ENCODE results near the gene GLT8D2.
A peak's percentile ranks its signal among the peaks of the same experiment; 100 is the strongest.

The GLT8D2 gene

DNA sequence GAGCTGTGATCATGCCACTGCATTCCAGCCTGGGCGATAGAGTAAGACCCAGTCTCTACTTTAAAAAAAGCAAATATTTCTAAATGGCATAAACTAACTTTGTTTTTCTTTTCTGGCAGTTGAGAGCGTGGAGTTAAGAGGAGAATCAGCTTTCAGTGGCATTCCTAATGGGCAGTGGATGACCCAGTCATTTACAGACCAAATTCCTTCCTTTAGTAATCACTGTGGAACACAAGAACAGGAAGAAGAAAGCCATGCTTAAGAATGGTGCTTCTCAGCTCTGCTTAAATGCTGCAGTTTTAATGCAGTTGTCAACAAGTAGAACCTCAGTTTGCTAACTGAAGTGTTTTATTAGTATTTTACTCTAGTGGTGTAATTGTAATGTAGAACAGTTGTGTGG lies 63.2 kb downstream of the GLT8D2 start:
- H3K9me3 ChIP-seq (ENCODE audit: control insufficient read depth in 2 of 2, low read length in 2 of 2) = no peaks in the 10 kb centered on the region
- H3K4me1 ChIP-seq (ENCODE audit: control insufficient read depth in 2 of 2, insufficient read depth in 2 of 2, low read length in 2 of 2) = no peaks in the 10 kb centered on the region
- H3K27ac ChIP-seq (ENCODE audit: low read depth in 2 of 2, low read length in 2 of 2) = no peak overlapping the region
- H3K36me3 ChIP-seq (ENCODE audit: control insufficient read depth in 2 of 2, insufficient read depth in 2 of 2, low read length in 2 of 2) = peaks cover 40 to 50% of the 10 kb centered on the region in 2 donors
- H3K27me3 ChIP-seq (ENCODE audit: control insufficient read depth in 2 of 2, insufficient read depth in 2 of 2, low read length in 2 of 2) = no peaks in the 10 kb centered on the region
- H3K9ac ChIP-seq (ENCODE audit: low read depth in 1 of 2, low read length in 2 of 2) = no peak overlapping the region
- H3K4me3 ChIP-seq (ENCODE audit: low read length in 2 of 2) = no peak overlapping the region

DNA sequence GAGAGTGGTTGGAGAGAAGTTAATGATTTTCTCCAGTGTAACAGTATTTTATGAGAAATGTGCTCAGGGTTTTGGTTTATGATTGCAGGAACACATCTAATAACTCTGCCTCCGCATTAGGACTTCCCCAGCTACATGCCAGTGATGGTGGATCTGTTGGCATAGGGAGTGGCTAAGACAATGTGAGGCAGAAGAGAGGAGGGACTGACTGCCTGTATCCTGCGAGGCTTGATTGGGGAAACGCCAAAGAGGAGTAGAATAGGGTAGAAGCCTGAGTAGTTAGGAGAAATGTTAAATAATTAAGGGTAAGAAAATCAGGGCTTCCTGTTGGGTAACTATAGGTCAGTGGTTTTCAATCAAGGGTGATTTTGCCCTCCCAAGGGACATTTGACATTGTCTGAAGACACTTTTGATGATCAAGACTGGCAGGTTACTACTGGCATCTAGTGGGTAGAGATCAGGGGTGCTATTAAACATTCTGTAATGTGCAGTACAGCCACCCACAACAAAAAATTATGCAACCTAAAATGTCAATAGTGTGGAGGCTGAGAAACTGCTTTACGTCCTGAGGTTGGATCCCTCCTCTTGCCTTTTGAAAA lies 71.5 kb downstream of the GLT8D2 start:
- Histone ChIP-seq H3K27me3 (ENCODE audit: control insufficient read depth in 2 of 2, insufficient read depth in 2 of 2, low read length in 2 of 2) (no peaks in the 10 kb centered on the region), H3K27ac (ENCODE audit: low read depth in 2 of 2, low read length in 2 of 2) (no peak overlapping the region), H3K4me1 (ENCODE audit: control insufficient read depth in 2 of 2, insufficient read depth in 2 of 2, low read length in 2 of 2) (no peaks in the 10 kb centered on the region), H3K9me3 (ENCODE audit: control insufficient read depth in 2 of 2, low read length in 2 of 2) (no peaks in the 10 kb centered on the region), H3K36me3 (ENCODE audit: control insufficient read depth in 2 of 2, insufficient read depth in 2 of 2, low read length in 2 of 2) (peaks cover 43 to 49% of the 10 kb centered on the region in 2 donors), H3K4me3 (ENCODE audit: low read length in 2 of 2) (no peak overlapping the region), H3K9ac (ENCODE audit: low read depth in 1 of 2, low read length in 2 of 2) (no peak overlapping the region)

DNA sequence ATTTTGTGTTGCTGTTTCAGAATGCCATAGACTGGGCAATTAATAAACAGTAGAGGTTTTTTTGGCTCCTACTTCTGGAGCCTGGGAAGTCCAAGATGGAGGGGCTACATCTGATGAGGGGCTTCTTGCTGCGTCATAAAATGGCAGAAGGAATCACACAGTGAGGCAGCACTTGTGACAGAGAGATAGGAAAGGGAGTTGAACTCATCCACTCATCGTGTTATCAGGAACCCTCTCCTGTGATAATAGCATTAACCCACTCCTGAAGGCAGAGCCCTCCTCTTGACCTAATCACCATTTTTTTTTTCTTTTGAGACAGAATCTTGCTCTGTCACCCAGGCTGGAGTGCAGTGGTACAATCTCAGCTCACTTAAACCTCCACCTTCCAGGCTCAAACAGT lies 74.6 kb downstream of the GLT8D2 start:
- Histone ChIP-seq H3K36me3 (ENCODE audit: control insufficient read depth in 2 of 2, insufficient read depth in 2 of 2, low read length in 2 of 2) (peaks cover 25 to 30% of the 10 kb centered on the region in 2 donors), H3K4me3 (ENCODE audit: low read length in 2 of 2) (no peak overlapping the region), H3K9ac (ENCODE audit: low read depth in 1 of 2, low read length in 2 of 2) (no peak overlapping the region), H3K4me1 (ENCODE audit: control insufficient read depth in 2 of 2, insufficient read depth in 2 of 2, low read length in 2 of 2) (no peaks in the 10 kb centered on the region), H3K27me3 (ENCODE audit: control insufficient read depth in 2 of 2, insufficient read depth in 2 of 2, low read length in 2 of 2) (no peaks in the 10 kb centered on the region), H3K9me3 (ENCODE audit: control insufficient read depth in 2 of 2, low read length in 2 of 2) (no peaks in the 10 kb centered on the region), H3K27ac (ENCODE audit: low read depth in 2 of 2, low read length in 2 of 2) (no peak overlapping the region)

DNA sequence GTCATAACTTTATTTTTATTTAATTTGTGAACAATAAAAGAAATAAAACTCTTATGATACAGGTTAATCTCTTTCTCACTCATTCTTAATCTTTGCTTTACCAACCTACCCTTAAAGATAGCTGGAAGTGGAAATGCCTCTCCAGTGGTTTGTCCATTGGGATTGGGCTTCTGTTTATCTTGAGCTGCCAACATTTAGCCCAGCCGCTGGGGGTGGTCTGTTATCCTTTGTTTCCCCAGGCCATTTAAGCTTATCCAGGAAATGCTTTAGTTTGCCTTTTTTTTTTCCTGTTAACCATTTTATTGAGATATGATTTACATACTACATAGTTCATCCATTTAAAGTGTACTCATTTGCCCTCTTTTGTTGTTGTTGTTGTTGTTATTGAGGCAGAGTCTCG lies 76.1 kb downstream of the GLT8D2 start:
- Histone ChIP-seq H3K27ac (ENCODE audit: low read depth in 2 of 2, low read length in 2 of 2) (no peak overlapping the region), H3K9ac (ENCODE audit: low read depth in 1 of 2, low read length in 2 of 2) (no peak overlapping the region), H3K4me1 (ENCODE audit: control insufficient read depth in 2 of 2, insufficient read depth in 2 of 2, low read length in 2 of 2) (no peaks in the 10 kb centered on the region), H3K9me3 (ENCODE audit: control insufficient read depth in 2 of 2, low read length in 2 of 2) (no peaks in the 10 kb centered on the region), H3K27me3 (ENCODE audit: control insufficient read depth in 2 of 2, insufficient read depth in 2 of 2, low read length in 2 of 2) (no peaks in the 10 kb centered on the region), H3K4me3 (ENCODE audit: low read length in 2 of 2) (no peak overlapping the region), H3K36me3 (ENCODE audit: control insufficient read depth in 2 of 2, insufficient read depth in 2 of 2, low read length in 2 of 2) (peaks cover 20 to 23% of the 10 kb centered on the region in 2 donors)

DNA sequence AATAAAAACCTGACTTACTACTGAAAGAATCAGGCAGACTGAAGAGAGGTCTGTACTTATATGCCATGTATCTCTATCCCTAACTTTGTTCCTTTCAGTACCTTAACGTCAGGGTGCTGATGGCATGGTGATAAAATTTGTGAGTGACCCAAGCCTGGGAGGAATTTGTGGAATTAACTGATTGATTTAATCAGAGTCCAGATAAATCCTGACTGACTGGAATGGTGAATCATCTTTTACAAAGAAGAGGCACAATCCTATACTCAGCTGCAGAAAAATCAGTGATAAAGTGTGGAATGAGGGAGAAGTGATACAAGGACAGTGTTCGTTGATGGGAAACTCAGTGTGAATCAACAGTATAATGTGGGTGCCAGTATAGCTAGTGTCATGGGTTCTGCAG lies 80.6 kb downstream of the GLT8D2 start:
- peaks cover 3 to 7% of the 10 kb centered on the region in 2 donors for H3K36me3 ChIP-seq (ENCODE audit: control insufficient read depth in 2 of 2, insufficient read depth in 2 of 2, low read length in 2 of 2)
- H3K9me3 ChIP-seq (ENCODE audit: control insufficient read depth in 2 of 2, low read length in 2 of 2) = no peaks in the 10 kb centered on the region
- peaks cover 7 to 12% of the 10 kb centered on the region in 2 donors for H3K4me1 ChIP-seq (ENCODE audit: control insufficient read depth in 2 of 2, insufficient read depth in 2 of 2, low read length in 2 of 2)
- H3K27ac ChIP-seq (ENCODE audit: low read depth in 2 of 2, low read length in 2 of 2) = no peak overlapping the region
- H3K4me3 ChIP-seq (ENCODE audit: low read length in 2 of 2) = no peak overlapping the region
- no peak overlapping the region for H3K9ac ChIP-seq (ENCODE audit: low read depth in 1 of 2, low read length in 2 of 2)
- H3K27me3 ChIP-seq (ENCODE audit: control insufficient read depth in 2 of 2, insufficient read depth in 2 of 2, low read length in 2 of 2) = no peaks in the 10 kb centered on the region

DNA sequence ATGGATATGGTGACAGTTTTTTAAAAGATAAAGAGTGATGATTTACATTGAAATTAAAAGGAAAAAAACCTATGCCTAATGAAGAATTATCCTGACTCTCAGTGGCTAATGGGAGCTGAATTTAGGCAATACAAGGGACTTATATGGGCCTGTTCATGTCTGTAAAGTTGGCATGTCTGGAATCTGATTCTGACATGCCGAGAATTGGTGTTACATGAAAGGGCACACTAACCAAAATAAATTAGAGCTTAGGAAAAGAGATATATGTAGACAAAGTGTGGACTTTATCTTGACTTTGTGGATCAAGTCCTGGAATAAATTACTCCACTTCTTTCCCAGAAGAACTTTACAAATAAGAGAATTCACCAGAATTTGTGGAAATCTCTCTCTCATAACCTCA lies 83.3 kb downstream of the GLT8D2 start:
- no peaks in the 10 kb centered on the region for H3K9me3 ChIP-seq (ENCODE audit: control insufficient read depth in 2 of 2, low read length in 2 of 2)
- peaks cover 9 to 13% of the 10 kb centered on the region in 2 donors for H3K4me1 ChIP-seq (ENCODE audit: control insufficient read depth in 2 of 2, insufficient read depth in 2 of 2, low read length in 2 of 2)
- H3K9ac ChIP-seq (ENCODE audit: low read depth in 1 of 2, low read length in 2 of 2) = peak overlapping the region; percentile 91 to 100
- peak overlapping the region; percentile 100 for H3K4me3 ChIP-seq (ENCODE audit: low read length in 2 of 2)
- peaks cover 3 to 7% of the 10 kb centered on the region in 2 donors for H3K36me3 ChIP-seq (ENCODE audit: control insufficient read depth in 2 of 2, insufficient read depth in 2 of 2, low read length in 2 of 2)
- H3K27ac ChIP-seq (ENCODE audit: low read depth in 2 of 2, low read length in 2 of 2) = peak overlapping the region in 1 of 2 donors; percentile 93
- H3K27me3 ChIP-seq (ENCODE audit: control insufficient read depth in 2 of 2, insufficient read depth in 2 of 2, low read length in 2 of 2) = no peaks in the 10 kb centered on the region

DNA sequence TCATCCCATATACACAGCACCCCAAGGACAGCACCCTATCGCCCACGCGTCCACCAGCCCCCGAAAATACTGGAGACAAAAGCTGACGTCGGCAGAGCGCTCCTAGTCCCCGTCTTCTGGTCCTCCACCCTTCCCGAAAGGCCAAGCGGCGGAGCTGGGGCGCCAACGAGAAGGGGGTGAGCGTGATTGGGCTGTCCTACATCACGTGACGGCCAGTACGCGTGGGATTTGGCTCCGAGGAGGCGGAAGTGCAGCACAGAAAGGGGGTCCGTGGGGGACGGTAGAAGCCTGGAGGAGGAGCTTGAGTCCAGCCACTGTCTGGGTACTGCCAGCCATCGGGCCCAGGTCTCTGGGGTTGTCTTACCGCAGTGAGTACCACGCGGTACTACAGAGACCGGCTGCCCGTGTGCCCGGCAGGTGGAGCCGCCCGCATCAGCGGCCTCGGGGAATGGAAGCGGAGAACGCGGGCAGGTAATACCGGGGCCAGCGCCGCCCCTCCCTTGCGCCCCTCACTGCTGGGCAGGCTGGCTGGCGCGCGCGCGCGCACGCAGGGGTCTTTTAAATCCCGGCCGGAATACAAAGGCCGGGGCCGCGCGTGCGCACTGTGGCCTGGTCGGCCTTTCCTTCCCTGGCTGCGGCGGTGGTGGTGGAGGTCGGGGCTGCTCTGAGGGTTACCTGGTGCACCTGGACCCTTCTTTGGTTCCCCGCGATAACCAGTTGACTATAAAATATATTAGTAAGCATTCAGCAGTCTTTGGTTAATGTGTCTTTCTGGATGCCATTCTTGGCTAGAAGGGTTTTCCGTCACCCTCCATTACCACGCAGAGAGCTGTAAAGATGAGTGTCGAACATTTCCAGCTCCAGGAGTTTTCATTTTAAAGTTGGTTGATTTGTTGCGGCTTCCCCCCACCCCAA lies 84.1 kb downstream of the GLT8D2 start, which contains the start of gene TDG:
Gene TDG (plus strand): TSS at position 283 of the 915 bp plus-strand sequence. CDS start 166 bp downstream, at position 449.
- Histone ChIP-seq H3K9ac (ENCODE audit: low read depth in 1 of 2, low read length in 2 of 2) (peak within 1 kb of the TSS; percentile 91 to 100), H3K27me3 (ENCODE audit: control insufficient read depth in 2 of 2, insufficient read depth in 2 of 2, low read length in 2 of 2) (no peaks in the 10 kb centered on the region), H3K27ac (ENCODE audit: low read depth in 2 of 2, low read length in 2 of 2) (peak within 1 kb of the TSS; percentile 93 to 96), H3K4me1 (ENCODE audit: control insufficient read depth in 2 of 2, insufficient read depth in 2 of 2, low read length in 2 of 2) (peaks cover 9 to 13% of the 10 kb centered on the region in 2 donors), H3K9me3 (ENCODE audit: control insufficient read depth in 2 of 2, low read length in 2 of 2) (no peaks in the 10 kb centered on the region), H3K36me3 (ENCODE audit: control insufficient read depth in 2 of 2, insufficient read depth in 2 of 2, low read length in 2 of 2) (peaks cover 3 to 7% of the 10 kb centered on the region in 2 donors), H3K4me3 (ENCODE audit: low read length in 2 of 2) (peak within 1 kb of the TSS; percentile 100)

DNA sequence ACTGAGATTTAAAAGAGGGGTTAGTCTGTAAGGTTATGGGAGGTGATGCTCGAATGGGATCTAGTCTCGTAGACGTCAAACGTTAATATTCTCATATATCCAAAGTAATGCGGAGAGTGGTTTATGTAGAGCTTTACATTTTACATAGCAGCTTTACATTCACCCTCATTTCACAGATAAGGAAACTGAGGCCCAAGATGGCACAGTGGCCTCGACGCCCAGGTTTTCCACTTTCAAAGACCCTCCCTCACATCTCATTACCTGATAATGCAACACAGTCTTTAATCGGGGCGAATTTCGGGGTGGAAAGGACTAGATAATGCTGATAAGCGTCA lies 84.8 kb downstream of the GLT8D2 start:
- no peaks in the 10 kb centered on the region for H3K9me3 ChIP-seq (ENCODE audit: control insufficient read depth in 2 of 2, low read length in 2 of 2)
- H3K27me3 ChIP-seq (ENCODE audit: control insufficient read depth in 2 of 2, insufficient read depth in 2 of 2, low read length in 2 of 2) = no peaks in the 10 kb centered on the region
- H3K36me3 ChIP-seq (ENCODE audit: control insufficient read depth in 2 of 2, insufficient read depth in 2 of 2, low read length in 2 of 2) = peaks cover 3 to 7% of the 10 kb centered on the region in 2 donors
- peaks cover 9 to 13% of the 10 kb centered on the region in 2 donors for H3K4me1 ChIP-seq (ENCODE audit: control insufficient read depth in 2 of 2, insufficient read depth in 2 of 2, low read length in 2 of 2)
- H3K27ac ChIP-seq (ENCODE audit: low read depth in 2 of 2, low read length in 2 of 2) = peak overlapping the region; percentile 93 to 96
- H3K4me3 ChIP-seq (ENCODE audit: low read length in 2 of 2) = peak overlapping the region; percentile 100
- peak overlapping the region; percentile 91 to 100 for H3K9ac ChIP-seq (ENCODE audit: low read depth in 1 of 2, low read length in 2 of 2)

DNA sequence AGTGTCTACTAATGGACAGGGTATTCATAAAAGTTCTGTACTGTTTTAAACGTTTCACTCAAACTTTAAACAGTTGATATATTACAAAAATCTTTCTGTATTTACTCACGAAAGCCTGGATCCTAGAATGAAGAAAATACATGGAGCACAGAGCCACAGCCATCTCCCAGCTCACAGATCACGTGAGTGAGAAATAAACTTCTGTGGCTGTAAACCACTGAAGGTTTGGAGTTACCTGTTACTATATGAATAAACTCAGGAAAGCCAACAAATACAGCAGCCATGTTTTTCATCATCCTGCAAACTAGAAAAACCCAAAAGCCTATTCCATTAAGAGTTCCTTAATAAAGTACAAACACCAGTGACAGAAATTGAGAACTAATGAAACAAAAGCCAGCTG lies 85.2 kb downstream of the GLT8D2 start:
- H3K27ac ChIP-seq (ENCODE audit: low read depth in 2 of 2, low read length in 2 of 2) = peak overlapping the region; percentile 93 to 96

DNA sequence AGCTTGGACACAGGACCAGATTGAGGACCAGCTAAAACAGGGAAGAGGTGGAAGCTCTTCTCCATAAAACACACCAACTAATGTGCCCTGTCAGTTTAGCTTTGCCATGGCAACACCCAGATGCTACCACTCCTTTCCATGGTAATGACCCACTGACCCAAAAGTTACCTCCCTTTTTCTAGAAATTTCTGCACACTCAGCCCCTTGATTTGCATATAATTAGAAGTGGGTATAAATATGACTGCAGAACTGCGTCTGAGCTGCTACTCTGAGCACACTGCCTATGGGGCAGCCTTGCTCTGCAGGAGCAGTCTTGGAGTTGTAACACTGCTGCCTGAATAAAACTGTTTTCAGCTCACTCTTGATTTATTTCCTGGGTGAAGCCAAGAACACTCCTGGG lies 87.5 kb downstream of the GLT8D2 start:
- Histone ChIP-seq H3K9me3 (ENCODE audit: control insufficient read depth in 2 of 2, low read length in 2 of 2) (no peaks in the 10 kb centered on the region), H3K27me3 (ENCODE audit: control insufficient read depth in 2 of 2, insufficient read depth in 2 of 2, low read length in 2 of 2) (no peaks in the 10 kb centered on the region), H3K4me1 (ENCODE audit: control insufficient read depth in 2 of 2, insufficient read depth in 2 of 2, low read length in 2 of 2) (peaks cover 9 to 15% of the 10 kb centered on the region in 2 donors), H3K36me3 (ENCODE audit: control insufficient read depth in 2 of 2, insufficient read depth in 2 of 2, low read length in 2 of 2) (no peaks in the 10 kb centered on the region), H3K4me3 (ENCODE audit: low read length in 2 of 2) (no peak overlapping the region), H3K9ac (ENCODE audit: low read depth in 1 of 2, low read length in 2 of 2) (no peak overlapping the region), H3K27ac (ENCODE audit: low read depth in 2 of 2, low read length in 2 of 2) (no peak overlapping the region)

More for the DNA sequence above, 85.2 kb downstream of the GLT8D2 start:
- H3K9ac ChIP-seq (ENCODE audit: low read depth in 1 of 2, low read length in 2 of 2) = peak overlapping the region; percentile 91 to 100
- H3K4me1 ChIP-seq (ENCODE audit: control insufficient read depth in 2 of 2, insufficient read depth in 2 of 2, low read length in 2 of 2) = peaks cover 9 to 13% of the 10 kb centered on the region in 2 donors
- no peaks in the 10 kb centered on the region for H3K27me3 ChIP-seq (ENCODE audit: control insufficient read depth in 2 of 2, insufficient read depth in 2 of 2, low read length in 2 of 2)
- peak overlapping the region; percentile 100 for H3K4me3 ChIP-seq (ENCODE audit: low read length in 2 of 2)
- H3K36me3 ChIP-seq (ENCODE audit: control insufficient read depth in 2 of 2, insufficient read depth in 2 of 2, low read length in 2 of 2) = peaks cover 3 to 7% of the 10 kb centered on the region in 2 donors
- no peaks in the 10 kb centered on the region for H3K9me3 ChIP-seq (ENCODE audit: control insufficient read depth in 2 of 2, low read length in 2 of 2)

Measured in mucosa of rectum (tissue), 2 donors.